ENCODE results near the gene CTNNA1.

Gene CTNNA1

GRCh38 chr5:138981131-138981530, 227.9 kb downstream of the CTNNA1 start:
- Histone ChIP-seq H3K36me3 (replicated peaks) (no peaks in the 10 kb centered on the region), H3K27me3 (replicated peaks) (no peaks in the 10 kb centered on the region), H3K4me3 (ENCODE audit: low read depth, low read length) (no peak overlapping the region), H3K27ac (peak overlapping the region; percentile 42)
- in situ Hi-C loops (cut with HindIII; ENCODE audit: low pct_ligation_motif_present, low sequenced_read_pairs) = no loop called here
- DNase-seq = peak; percentile 76
- no peak for TF ChIP-seq CTCF (IDR thresholded peaks at IDR 0.05; ENCODE audit: low read depth, low read length, missing control alignments)

- Histone ChIP-seq H3K27me3 (replicated peaks) (no peaks in the 10 kb centered on the region), H3K27ac (peak overlapping the region; percentile 42), H3K4me3 (ENCODE audit: low read depth, low read length) (no peak overlapping the region), H3K36me3 (replicated peaks) (no peaks in the 10 kb centered on the region)
- DNase-seq = no peak
- in situ Hi-C loops (cut with HindIII; ENCODE audit: low pct_ligation_motif_present, low sequenced_read_pairs) = no loop called here
- no peak for TF ChIP-seq CTCF (IDR thresholded peaks at IDR 0.05; ENCODE audit: low read depth, low read length, missing control alignments)
These were observed 228.4 kb downstream of the CTNNA1 start for GRCh38 chr5:138981586-138981985.

- H3K36me3 ChIP-seq (replicated peaks) = no peaks in the 10 kb centered on the region
- in situ Hi-C loops (cut with HindIII; ENCODE audit: low pct_ligation_motif_present, low sequenced_read_pairs) = no loop called here
- H3K27ac ChIP-seq = no peak overlapping the region
- DNase-seq = no peak
- TF ChIP-seq CTCF (IDR thresholded peaks at IDR 0.05; ENCODE audit: low read depth, low read length, missing control alignments) = no peak
- no peaks in the 10 kb centered on the region for H3K27me3 ChIP-seq (replicated peaks)
- no peak overlapping the region for H3K4me3 ChIP-seq (ENCODE audit: low read depth, low read length)
These were observed 230.8 kb downstream of the CTNNA1 start for GRCh38 chr5:138983984-138984383.

Measured in brain microvascular endothelial cell (primary cell).